ENCODE data around the gene CDK2AP2.
"Not testable (repeated sequence)": the region's sequence is repeated elsewhere in the genome, so short reads cannot be mapped to it uniquely, and the experiment has no call there.

CDK2AP2 gene, protein sequence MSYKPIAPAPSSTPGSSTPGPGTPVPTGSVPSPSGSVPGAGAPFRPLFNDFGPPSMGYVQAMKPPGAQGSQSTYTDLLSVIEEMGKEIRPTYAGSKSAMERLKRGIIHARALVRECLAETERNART

DNA sequence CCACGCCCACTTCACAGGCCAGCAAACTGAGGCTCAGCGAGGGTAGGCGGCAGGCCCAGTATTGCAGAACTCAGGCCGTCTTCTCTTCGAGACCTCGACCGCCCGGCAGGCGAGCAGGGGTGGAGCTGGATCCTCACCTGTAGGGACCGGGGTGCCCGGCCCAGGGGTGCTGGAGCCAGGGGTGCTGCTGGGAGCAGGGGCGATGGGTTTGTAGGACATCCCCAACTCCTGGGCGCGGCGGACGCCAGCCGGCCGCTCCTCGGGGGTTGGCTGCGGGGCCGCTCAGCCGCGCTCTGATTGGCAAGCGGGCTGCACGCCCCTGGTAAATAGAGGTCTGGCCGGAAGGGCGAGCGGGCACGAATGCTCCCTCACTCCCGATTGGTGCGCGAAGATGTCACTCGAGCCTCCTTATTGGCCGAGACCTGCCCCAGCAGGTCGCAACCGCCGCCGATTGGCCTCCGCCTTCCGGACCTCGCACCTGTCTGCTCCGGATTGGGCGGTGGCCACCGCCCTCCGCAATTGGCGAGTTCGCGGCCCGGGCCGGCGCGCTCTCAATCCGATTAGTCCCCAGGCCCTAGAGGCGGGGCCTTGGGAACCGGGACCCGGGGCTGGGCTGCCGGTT, at the start of gene CDK2AP2:
CDK2AP2 (minus strand) TSS at position 299 of the 622 bp plus-strand sequence; CDS start at position 219, 80 bp downstream.
- peak; percentile 100 for DNase-seq (ENCODE audit: low read depth)

- DNase-seq (ENCODE audit: low read depth), result no peak
Measured at GRCh38 chr11:67556244-67556643, 48.3 kb upstream of the CDK2AP2 start.

- not testable (repeated sequence) for DNase-seq (ENCODE audit: low read depth)
Measured at GRCh38 chr11:67551697-67552096, 43.7 kb upstream of the CDK2AP2 start.

DNA sequence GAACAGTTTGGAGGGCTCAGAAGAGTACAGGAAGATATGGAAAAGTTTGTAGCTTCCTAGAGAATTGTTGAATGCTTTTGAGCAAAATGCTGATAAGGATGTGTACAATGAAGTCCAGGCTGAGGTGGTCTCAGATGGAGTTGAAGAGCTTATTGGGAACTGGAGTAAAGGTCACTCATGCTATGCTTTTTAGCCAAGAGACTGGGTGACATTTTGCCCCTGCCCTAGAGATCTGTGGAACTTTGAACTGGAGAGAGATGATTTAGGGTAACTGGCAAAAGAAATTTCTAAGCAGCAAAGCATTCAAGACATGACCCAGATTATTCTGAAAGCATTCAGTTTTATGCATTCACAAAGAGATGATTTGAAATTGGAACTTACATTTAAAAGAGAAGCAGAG, 43.2 kb upstream of the CDK2AP2 start:
- no peak for DNase-seq (ENCODE audit: low read depth)

DNA sequence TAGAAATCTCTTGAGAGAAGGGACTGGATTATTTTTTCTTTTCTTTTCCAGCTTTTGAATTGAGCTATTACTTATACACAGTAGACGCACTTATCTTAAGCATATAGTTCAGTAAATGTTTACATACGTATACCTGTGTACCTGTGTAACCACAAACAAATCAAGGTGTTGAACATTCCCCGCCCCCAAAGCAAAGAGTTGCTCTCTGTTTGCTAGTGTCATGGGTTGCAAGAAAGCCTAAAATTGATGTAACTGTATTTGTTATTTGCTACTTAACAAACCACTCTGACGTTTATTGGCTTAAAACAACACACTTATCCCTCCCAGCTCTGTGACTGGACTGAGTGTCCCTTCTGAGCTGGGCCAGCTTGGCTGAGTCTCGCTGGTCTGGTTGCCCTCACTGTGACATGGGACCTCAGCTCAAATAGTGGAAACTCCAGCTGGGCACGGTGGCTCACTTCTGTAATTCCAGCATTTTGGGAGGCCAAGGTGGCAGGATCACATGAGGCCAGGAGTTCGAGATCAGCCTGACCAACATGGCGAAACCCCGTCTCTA, 40.7 kb upstream of the CDK2AP2 start:
- DNase-seq (ENCODE audit: low read depth), result no peak

- not testable (repeated sequence) for DNase-seq (ENCODE audit: low read depth)
Measured at GRCh38 chr11:67548112-67548511, 40.1 kb upstream of the CDK2AP2 start.

DNA sequence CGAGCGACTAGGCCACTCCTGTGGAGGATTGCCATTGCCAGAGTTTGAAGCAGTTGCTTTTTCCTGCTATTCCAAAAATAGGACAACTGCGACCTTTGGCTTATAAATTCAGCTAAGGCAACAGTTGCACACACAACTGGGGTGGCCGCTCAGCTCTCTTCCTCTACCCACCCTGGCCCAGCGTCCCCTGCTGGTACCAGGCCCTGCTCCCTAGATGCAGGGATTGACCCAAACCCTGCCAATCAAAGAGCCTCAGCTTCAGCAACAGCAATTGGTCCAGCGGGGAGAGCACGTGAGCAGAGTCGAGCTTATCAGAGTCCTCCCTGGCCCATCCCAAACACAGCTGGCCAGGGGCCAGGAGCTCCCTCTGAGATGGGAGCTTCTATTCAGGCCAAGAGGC, 37.3 kb upstream of the CDK2AP2 start:
- DNase-seq (ENCODE audit: low read depth), result no peak

- no peak for DNase-seq (ENCODE audit: low read depth)
Measured at GRCh38 chr11:67544616-67545242, 36.8 kb upstream of the CDK2AP2 start.

- no peak for DNase-seq (ENCODE audit: low read depth)
Measured at GRCh38 chr11:67543585-67543984, 35.6 kb upstream of the CDK2AP2 start.

- DNase-seq (ENCODE audit: low read depth), result no peak
Measured at GRCh38 chr11:67542971-67543370, 35.0 kb upstream of the CDK2AP2 start.

GRCh38 chr11:67542169-67542568, 34.2 kb upstream of the CDK2AP2 start:
- DNase-seq (ENCODE audit: low read depth), result no peak

- no peak for DNase-seq (ENCODE audit: low read depth)
Measured at GRCh38 chr11:67541198-67541597, 33.2 kb upstream of the CDK2AP2 start.

- DNase-seq (ENCODE audit: low read depth), result no peak
Measured at GRCh38 chr11:67539550-67539949, 31.6 kb upstream of the CDK2AP2 start.

GRCh38 chr11:67538823-67539505, 31.0 kb upstream of the CDK2AP2 start:
- DNase-seq (ENCODE audit: low read depth), result no peak

DNA sequence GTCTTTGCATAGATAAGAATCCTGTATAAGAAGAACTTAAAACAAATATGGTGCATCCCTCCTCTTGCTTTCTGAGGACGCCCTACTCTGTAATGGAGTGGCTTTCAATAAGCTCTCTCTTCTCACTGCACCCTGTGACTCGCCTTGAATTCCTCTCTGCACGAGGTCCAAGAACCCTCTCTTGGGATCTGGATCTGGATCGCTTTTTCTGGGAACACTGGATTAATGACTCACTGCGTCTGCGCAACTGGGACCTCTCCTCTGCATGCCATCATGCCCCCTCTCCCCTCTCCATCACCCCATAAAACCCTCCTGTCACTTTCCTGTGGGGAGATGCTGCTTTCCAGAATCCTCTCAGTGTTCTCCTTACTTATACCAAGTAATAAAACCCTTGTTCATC, 30.3 kb upstream of the CDK2AP2 start:
- no peak for DNase-seq (ENCODE audit: low read depth)

DNA sequence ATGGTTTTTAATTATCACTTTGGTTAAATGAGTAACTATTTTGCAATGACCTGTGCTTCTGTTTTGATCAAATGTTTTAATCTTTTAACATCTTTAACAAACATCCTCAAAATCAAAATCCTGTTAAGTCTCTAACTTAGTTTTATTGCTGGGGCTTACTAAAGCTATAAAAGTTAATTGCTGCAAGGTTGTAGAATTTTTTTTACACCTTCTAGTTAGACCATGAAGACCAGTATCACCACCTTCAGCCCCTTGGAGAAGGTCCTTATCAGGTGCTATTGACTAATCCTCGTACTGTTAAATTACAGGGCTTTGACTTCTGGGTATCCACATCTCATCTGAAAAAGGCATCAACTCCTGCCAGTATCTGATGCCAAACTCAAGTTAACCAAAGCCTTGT, 27.6 kb upstream of the CDK2AP2 start:
- DNase-seq (ENCODE audit: low read depth), result no peak

DNA sequence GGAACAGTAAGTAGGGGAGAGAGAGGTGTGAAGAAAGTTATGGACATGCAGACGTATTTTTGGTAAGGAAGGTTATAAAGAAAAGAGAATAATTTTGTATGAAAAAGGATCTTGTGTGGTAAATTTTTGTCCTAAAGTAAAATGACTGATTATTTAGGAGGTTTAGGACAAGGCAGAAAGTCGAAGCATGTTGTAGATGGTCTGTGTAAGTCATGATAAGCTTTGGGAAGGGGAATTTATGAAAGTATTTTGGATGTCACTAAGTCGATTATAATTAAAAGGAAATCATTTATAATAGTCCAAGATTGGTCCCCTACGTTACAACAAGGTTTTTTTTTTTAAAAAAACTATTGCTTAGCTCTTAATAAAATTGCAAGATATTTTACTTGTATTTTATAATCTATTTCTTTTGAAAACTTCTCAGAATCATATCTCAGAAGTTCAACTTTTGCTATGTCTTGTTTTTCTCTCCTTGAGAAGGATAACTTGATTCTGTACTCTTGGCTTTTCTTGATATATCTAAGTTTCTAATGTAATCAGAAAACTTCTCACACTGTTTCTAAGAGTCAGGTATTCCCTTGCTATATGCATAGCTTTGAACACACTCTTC, 26.2 kb upstream of the CDK2AP2 start:
- no peak for DNase-seq (ENCODE audit: low read depth)

DNA sequence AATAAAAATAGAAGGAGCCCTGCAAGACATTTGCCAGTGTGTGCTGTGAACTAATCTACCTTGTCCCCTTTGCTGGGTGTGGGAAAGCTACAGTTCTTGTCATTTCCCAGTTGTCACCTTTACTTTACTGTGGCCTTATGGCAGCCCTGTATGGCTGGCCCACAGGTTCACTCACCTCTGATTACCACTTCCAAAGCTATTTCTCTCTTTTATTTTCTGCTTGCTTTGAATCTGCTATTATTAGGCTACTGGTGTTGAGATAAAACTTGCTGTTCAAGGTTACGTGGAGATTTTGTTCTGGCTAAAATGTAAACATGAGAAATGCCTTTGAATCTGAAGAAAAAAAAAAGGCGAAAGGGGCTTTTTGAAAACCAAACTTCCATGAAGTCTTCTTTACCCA, 24.9 kb upstream of the CDK2AP2 start:
- DNase-seq (ENCODE audit: low read depth), result no peak

- DNase-seq (ENCODE audit: low read depth), result no peak
Measured at GRCh38 chr11:67530282-67530592, 22.3 kb upstream of the CDK2AP2 start.

- DNase-seq (ENCODE audit: low read depth), result no peak
Measured at GRCh38 chr11:67528376-67528775, 20.4 kb upstream of the CDK2AP2 start.

- DNase-seq (ENCODE audit: low read depth), result no peak
Measured at GRCh38 chr11:67525275-67525976, 17.5 kb upstream of the CDK2AP2 start.

- DNase-seq (ENCODE audit: low read depth), result no peak
Measured at GRCh38 chr11:67524480-67524808, 16.5 kb upstream of the CDK2AP2 start.
